HG03039 (cell line): Measurements from ENCODE around the gene GPATCH4.
"Not testable (repeated sequence)": the region's sequence is repeated elsewhere in the genome, so short reads cannot be mapped to it uniquely, and the experiment has no call there.

Experiments
- ATAC-seq: cut with Tn5 transposase; IDR thresholded peaks from one replicate; pipeline ENCODE4 v1.9.1; 2021; ENCODE audit warnings: mild to moderate bottlenecking, moderate library complexity; ENCODE audit not compliant: unreplicated experiment

Gene GPATCH4

DNA sequence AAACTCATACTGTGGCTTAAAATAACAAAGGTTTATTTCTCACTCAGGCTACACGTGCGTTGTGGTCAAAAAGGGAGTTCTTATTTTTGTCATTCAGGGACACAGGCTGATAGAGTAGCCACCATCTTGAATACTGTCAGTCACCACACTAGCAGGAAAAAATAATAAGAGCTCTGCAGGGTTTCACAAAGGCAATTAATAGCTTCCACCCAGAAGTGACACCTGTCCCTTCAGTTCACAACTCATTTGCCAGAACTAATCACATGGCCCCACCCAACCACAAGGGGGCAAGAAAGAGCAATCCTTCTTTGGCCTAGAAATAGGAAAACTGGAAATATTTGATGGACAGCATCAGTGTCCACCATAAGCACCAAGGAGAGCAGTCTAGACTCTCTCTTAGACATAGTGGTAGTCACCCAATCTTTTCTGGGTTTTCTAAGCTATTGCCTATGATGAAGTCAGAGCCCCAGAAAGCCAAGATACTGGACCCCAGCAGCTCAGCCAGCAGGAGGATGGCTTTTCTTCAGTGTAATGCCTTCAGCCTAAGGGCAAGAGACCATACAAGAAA, 26.1 kb upstream of the GPATCH4 start:
- ATAC-seq: no peak

- no peak for ATAC-seq
Measured at GRCh38 chr1:156626079-156626438, 24.8 kb upstream of the GPATCH4 start.

DNA sequence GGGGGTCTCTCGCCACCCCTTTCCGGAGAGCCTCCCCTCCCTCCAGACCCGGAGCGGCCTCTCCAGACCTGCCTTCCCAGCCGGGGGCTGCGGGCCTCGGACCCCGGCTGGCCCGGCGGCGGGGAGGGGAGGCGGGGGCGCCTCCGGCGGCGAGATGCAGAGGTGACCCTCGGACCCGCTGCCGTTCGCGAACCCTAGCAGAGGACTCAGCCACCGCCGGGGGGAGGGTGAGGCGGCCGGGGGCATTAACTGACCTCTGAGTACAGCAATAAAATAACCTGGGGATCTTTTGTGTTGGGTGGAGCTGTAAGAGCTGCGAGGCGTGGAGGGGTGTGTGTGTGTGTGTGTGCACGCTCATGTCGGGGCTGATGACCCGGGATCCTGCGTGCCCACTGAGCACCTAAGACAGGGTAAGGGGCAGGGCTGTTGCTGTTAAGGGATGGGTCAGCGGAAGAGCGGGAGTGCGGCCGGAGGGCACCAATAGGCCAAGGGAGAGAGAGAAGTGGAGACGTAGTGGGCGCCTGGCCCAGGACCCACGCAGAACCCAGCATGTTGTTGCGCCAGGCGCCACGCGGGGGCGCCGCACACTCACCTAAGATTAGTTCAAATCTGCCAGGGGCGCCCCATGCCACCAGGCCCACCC, 24.3 kb upstream of the GPATCH4 start:
- no peak for ATAC-seq

GRCh38 chr1:156624814-156625435, 23.6 kb upstream of the GPATCH4 start:
- no peak for ATAC-seq

DNA sequence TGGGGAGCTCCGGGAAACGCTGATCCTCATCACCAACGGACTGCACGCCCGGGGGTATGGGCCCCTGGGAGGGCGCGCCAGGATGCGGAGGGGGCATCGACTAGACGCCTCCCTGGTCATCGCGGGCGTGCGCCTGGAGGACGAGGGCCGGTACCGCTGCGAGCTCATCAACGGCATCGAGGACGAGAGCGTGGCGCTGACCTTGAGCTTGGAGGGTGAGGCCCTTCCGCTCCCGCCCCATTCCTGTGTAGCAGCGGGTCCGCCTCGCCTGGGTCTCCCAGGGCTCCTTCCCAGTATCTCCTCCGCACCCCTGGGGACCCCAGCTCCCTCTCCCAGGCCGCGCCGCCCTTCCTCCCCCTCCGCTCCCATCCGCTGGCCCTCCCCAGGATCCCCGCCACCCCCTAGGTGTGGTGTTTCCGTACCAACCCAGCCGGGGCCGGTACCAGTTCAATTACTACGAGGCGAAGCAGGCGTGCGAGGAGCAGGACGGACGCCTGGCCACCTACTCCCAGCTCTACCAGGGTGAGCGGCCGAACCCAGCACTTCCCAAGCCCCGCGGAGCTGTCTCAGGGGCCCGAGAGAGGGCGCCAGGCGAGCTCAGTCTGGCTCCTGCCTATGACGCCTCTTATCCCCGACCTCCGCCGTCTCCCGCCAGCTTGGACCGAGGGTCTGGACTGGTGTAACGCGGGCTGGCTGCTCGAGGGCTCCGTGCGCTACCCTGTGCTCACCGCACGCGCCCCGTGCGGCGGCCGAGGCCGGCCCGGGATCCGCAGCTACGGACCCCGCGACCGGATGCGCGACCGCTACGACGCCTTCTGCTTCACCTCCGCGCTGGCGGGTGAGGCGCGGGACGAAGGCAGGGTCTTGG, 22.9 kb upstream of the GPATCH4 start:
- ATAC-seq: no peak

DNA sequence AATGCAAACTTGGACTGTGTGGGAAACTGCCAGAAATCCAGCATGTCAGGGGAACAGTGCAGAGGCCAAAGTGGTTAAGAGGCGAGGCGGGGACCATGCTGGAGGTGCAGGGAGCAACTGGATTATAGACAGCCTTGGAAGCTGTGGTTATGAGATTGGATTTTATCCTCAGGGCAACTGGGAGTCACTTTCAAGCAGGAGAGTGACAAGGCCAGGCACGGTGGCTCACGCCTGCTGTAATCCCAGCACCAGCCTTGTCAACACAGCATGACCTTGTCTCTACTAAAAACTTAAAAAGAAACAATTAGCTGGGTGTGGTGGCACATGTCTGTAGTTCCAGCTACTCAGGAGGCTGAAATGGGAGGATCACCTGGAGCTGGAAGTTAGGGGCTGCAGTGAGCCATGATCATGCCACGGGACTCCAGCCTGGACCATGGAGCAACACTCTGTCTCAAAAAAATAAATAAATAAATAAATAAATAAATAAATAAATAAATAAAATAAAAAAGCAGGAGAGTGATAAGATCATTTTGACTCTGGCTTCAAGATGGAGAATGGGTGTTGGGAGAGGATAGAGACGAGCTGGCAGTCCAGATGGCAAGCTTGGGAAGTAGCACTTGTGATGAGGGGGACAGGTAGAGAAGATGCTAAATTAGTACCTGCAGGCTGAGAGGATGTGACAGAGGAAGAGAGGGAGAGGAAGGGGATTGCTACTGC, 21.5 kb upstream of the GPATCH4 start:
- no peak for ATAC-seq

DNA sequence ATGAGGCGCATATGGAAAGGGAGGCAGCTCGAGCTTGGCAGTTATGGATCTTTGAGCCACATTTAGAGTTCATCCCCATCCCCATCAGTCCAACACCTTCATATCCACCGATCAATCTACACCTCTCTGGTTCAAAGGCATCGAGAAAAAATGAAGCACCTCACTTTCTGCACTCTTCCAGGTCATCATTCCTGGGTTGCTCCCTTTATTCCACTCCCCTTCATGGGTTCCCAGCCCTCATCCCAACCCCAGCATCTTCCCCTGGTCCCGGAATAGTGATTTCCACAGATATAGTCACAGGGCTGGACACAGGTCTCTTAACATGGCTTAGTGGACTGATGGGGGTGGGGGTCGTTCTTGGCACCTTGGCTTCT, 18.3 kb upstream of the GPATCH4 start:
- ATAC-seq: no peak

GRCh38 chr1:156618853-156619581, 17.7 kb upstream of the GPATCH4 start, which contains the start of gene HAPLN2:
TSS of gene HAPLN2 (plus strand) at chr1:156619415. CDS start at chr1:156623491, 4,076 bp downstream.
- no peak for ATAC-seq

GRCh38 chr1:156616463-156616862, 15.2 kb upstream of the GPATCH4 start:
- ATAC-seq: no peak

DNA sequence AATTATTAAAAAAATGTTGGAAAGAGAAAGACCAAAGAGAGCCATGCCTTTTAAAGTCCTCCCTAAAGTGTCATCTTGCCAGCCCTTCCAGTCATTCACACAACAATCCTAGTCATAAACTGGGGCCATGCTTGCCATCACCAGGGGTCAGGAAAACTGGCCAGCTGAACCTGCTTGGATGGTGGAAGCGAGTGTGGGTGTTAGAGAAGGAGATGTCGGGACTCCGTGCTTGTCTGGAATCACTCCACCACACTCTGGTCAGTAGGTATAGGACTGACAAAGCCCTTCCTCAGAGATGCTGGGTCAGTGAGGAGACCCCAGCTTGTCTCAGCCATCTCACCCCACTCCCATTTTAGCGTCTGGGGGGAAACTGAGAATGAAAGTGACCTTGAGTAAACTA, 14.7 kb upstream of the GPATCH4 start:
- ATAC-seq: no peak

DNA sequence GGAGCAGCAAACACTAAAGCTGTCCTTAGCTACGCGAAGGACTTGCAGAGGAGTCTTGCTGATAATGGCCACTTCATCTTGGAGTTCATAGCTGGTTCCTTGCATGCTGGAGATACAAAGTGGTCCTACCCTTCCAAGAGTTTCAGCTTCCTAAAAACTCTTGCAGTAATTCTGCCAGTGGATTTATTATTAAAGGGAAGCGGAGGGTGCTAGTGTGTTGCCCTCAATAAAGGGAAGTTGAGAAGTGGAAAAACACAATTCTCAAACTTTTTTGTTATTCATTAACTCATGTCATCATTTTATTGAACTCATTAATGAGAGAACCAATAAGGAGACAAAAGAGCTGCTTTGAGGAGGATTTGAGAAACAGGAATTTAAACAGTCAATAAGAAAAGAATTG, 11.4 kb upstream of the GPATCH4 start:
- no peak for ATAC-seq

DNA sequence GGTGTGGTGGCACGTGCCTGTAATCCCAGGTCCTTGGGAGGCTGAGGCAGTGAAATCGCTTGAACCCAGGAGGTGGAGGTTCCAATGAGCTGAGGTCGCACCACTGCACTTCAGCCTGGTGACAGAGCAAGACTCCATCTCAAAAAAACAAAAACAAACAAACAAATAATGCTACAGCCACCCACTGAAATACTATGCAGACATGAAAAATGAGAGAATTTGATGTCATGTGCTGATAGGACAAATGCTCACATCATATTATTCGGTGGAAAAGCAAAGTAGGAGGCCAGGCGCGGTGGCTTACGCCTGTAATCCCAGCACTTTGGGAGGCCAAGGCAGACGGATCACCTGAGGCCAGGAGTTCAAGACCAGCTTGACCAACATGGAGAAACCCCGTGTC, 8.8 kb upstream of the GPATCH4 start:
- not testable (repeated sequence) for ATAC-seq

DNA sequence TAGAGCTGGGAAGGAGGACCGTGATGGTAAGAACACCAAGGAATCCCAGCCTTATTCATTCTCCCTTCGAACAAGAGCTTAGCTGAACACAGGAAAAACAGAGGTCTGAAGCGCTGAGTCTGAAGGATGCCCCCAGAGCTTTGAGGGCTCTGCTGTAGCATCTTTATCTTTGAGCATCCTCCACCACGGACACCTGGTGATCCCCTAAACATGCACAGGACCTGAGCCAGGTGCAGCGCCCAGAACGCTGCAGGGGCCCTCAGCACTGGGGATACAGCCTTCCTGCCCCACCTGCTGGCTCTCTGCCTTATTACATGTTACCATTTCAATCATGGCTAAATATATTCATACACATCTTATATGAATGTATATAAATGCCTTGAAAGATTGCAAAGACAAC, 7.7 kb upstream of the GPATCH4 start:
- no peak for ATAC-seq

GRCh38 chr1:156608036-156608674, 6.9 kb upstream of the GPATCH4 start:
- ATAC-seq: no peak

- not testable (repeated sequence) for ATAC-seq
Measured at GRCh38 chr1:156607344-156607743, 6.1 kb upstream of the GPATCH4 start.

- ATAC-seq: no peak
Measured at GRCh38 chr1:156602557-156602993, 1.3 kb upstream of the GPATCH4 start.

DNA sequence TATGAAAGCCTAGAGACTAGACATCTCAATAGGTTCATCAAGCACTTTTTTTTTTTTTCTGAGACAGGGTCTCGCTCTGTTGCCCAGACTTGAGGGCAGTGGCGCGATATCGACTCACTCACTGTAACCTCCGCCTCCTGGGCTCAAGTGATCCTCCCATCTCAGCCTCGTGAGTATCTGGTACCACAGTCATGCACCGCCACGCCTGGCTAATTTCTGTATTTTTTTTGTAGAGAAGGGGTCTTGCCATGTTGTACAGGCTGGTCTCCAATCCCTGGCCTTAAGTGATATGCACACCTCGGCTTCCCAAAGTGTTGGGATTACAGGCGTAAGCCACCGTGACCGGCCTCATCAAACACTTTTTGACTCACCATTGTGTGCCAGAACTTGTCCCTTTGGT, 613 bp upstream of the GPATCH4 start:
- ATAC-seq: no peak

- ATAC-seq: no peak
Measured at GRCh38 chr1:156600733-156601121, 552 bp downstream of the GPATCH4 start.

DNA sequence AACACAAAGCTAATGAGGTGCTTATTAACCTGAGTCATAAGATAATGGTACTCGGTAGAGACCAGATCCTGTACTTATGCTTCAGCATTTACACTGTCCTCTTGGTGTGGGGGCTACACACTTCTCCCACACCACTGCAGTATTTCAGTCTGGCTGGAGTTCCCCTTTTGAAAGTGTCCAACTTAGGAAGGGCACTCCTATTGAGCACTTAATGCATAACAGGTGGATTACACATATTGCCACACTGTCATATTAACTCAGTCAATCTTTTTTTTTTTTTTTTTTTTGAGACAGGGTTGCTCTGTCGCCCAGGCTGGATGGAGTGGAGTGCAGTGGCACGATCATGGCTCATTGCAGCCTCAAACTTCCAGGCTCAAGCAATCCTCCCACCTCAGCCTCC, 1.5 kb downstream of the GPATCH4 start:
- ATAC-seq: no peak
